SJCRH30 (cell line): ENCODE results near the gene TMIGD1. TPM values are rescaled to one million over a fixed set of nuclear protein-coding genes. Genes with fewer than 3 reads are reported as not detected.

Experiments
- DNase-seq, 2 experiments: peaks; one replicate each; pipeline ENCODE4 v3.0.0-alpha.2; 2015 to 2020
- H3K27ac ChIP-seq: fragments of 250-450 bp; sonication (Bioruptor Pico); 2 replicates; pipeline ENCODE4 v1.5.1; 2020; ENCODE audit warnings: mild to moderate bottlenecking, moderate library complexity
- H3K27me3 ChIP-seq: fragments of 250-450 bp; sonication (Bioruptor Pico); 2 replicates; pipeline ENCODE4 v1.5.1; 2020; ENCODE audit warnings: mild to moderate bottlenecking, moderate library complexity
- H3K36me3 ChIP-seq: fragments of 250-450 bp; sonication (Bioruptor Pico); 2 replicates; pipeline ENCODE4 v1.5.1; 2020; ENCODE audit warnings: mild to moderate bottlenecking, moderate library complexity
- H3K4me1 ChIP-seq: fragments of 250-450 bp; sonication (Bioruptor Pico); 2 replicates; pipeline ENCODE4 v1.5.1; 2020; ENCODE audit warnings: mild to moderate bottlenecking, moderate library complexity
- H3K4me3 ChIP-seq: fragments of 250-450 bp; sonication (Bioruptor Pico); 2 replicates; pipeline ENCODE4 v1.5.1; 2020; ENCODE audit warnings: mild to moderate bottlenecking, moderate library complexity
- H3K9me3 ChIP-seq: fragments of 250-450 bp; sonication (Bioruptor Pico); replicated peaks from 2 replicates; pipeline ENCODE4 v1.5.1; 2020; ENCODE audit warnings: mild to moderate bottlenecking, moderate library complexity
- total RNA-seq: library from RNA; depleted of rRNA; stranded (reverse); fragments of >200 nt; shearing (Covaris generic); gene quantifications from 2 replicates; pipeline ENCODE4 v1.2.3, GENCODE V29; 2014; rRNA removed

The TMIGD1 gene
- total RNA-seq: not detected in 2 replicates

GRCh38 chr17:30333503-30334360 is at the start of gene TMIGD1:
Gene TMIGD1, minus strand, starts transcription at chr17:30334057. Its CDS starts 1,924 bp downstream, at chr17:30332133.
- H3K4me3 ChIP-seq: no peak within 1 kb of the TSS
- no peaks in the 10 kb centered on the region for H3K36me3 ChIP-seq
- DNase-seq: no peak
- no peaks in the 10 kb centered on the region; the same call in 1 of the 2 replicates for H3K4me1 ChIP-seq
- no peak within 1 kb of the TSS for H3K27ac ChIP-seq
- H3K9me3 ChIP-seq: no peaks in the 10 kb centered on the region
- peaks cover 4% of the 10 kb centered on the region; the same call in 1 of the 2 replicates for H3K27me3 ChIP-seq

GRCh38 chr17:30382345-30382744 is 48.5 kb upstream of the TMIGD1 start:
- Histone ChIP-seq H3K27ac (no peak overlapping the region), H3K27me3 (no peaks in the 10 kb centered on the region), H3K9me3 (no peaks in the 10 kb centered on the region), H3K36me3 (peaks cover 10% of the 10 kb centered on the region), H3K4me1 (peaks cover 9% of the 10 kb centered on the region), H3K4me3 (no peak overlapping the region)
- no peak for DNase-seq

- H3K4me3 ChIP-seq: no peak overlapping the region
- peaks cover 16% of the 10 kb centered on the region for H3K4me1 ChIP-seq
- no peak overlapping the region for H3K27ac ChIP-seq
- H3K9me3 ChIP-seq: no peaks in the 10 kb centered on the region
- H3K36me3 ChIP-seq: peaks cover 3% of the 10 kb centered on the region
- no peak for DNase-seq
- H3K27me3 ChIP-seq: no peaks in the 10 kb centered on the region
Observed at GRCh38 chr17:30381340-30381659, 47.4 kb upstream of the TMIGD1 start.

GRCh38 chr17:30380643-30381339 is 46.9 kb upstream of the TMIGD1 start:
- Histone ChIP-seq H3K9me3 (no peaks in the 10 kb centered on the region), H3K27me3 (no peaks in the 10 kb centered on the region), H3K27ac (no peak overlapping the region), H3K4me1 (peaks cover 20% of the 10 kb centered on the region), H3K36me3 (no peaks in the 10 kb centered on the region; the same call in 1 of the 2 replicates), H3K4me3 (peak overlapping the region; percentile 79)
- no peak for DNase-seq

- Histone ChIP-seq H3K27ac (no peak overlapping the region), H3K4me1 (peaks cover 20% of the 10 kb centered on the region), H3K36me3 (no peaks in the 10 kb centered on the region), H3K9me3 (no peaks in the 10 kb centered on the region), H3K4me3 (peak overlapping the region; percentile 79), H3K27me3 (no peaks in the 10 kb centered on the region)
- DNase-seq: peak in 1 of 2 experiments; percentile 34
Observed at GRCh38 chr17:30379903-30380381, 46.1 kb upstream of the TMIGD1 start.

GRCh38 chr17:30379303-30379902 is 45.5 kb upstream of the TMIGD1 start:
- no peaks in the 10 kb centered on the region for H3K9me3 ChIP-seq
- H3K27me3 ChIP-seq: no peaks in the 10 kb centered on the region
- DNase-seq: peak; percentile 22 to 28
- H3K4me1 ChIP-seq: peaks cover 20% of the 10 kb centered on the region
- no peaks in the 10 kb centered on the region for H3K36me3 ChIP-seq
- peak overlapping the region; percentile 79 for H3K4me3 ChIP-seq
- H3K27ac ChIP-seq: peak overlapping the region; percentile 19; the same call in 1 of the 2 replicates

- H3K36me3 ChIP-seq: no peaks in the 10 kb centered on the region
- H3K27ac ChIP-seq: peak within 1 kb of the TSS; percentile 19; the same call in 1 of the 2 replicates
- DNase-seq: peak; percentile 97 to 98
- H3K27me3 ChIP-seq: no peaks in the 10 kb centered on the region
- H3K9me3 ChIP-seq: no peaks in the 10 kb centered on the region
- peaks cover 20% of the 10 kb centered on the region for H3K4me1 ChIP-seq
- H3K4me3 ChIP-seq: peak within 1 kb of the TSS; percentile 79
Observed at GRCh38 chr17:30378825-30379302, 45.0 kb upstream of the TMIGD1 start, which contains the start of gene CPD. Gene CPD, plus strand, starts transcription at chr17:30378927. Its CDS starts 54 bp downstream, at chr17:30378981.

GRCh38 chr17:30378241-30378824 is 44.5 kb upstream of the TMIGD1 start:
- no peak for DNase-seq
- Histone ChIP-seq H3K9me3 (no peaks in the 10 kb centered on the region), H3K27ac (no peak overlapping the region)

GRCh38 chr17:30377574-30378240 is 43.9 kb upstream of the TMIGD1 start:
- peak overlapping the region; percentile 79 for H3K4me3 ChIP-seq
- DNase-seq: no peak
- no peaks in the 10 kb centered on the region for H3K27me3 ChIP-seq
- H3K27ac ChIP-seq: peak overlapping the region; percentile 57; the same call in 1 of the 2 replicates
- H3K9me3 ChIP-seq: no peaks in the 10 kb centered on the region
- no peaks in the 10 kb centered on the region for H3K36me3 ChIP-seq
- H3K4me1 ChIP-seq: peaks cover 20% of the 10 kb centered on the region

More at GRCh38 chr17:30378241-30378824, 44.5 kb upstream of the TMIGD1 start:
- Histone ChIP-seq H3K27me3 (no peaks in the 10 kb centered on the region), H3K36me3 (no peaks in the 10 kb centered on the region), H3K4me1 (peaks cover 20% of the 10 kb centered on the region), H3K4me3 (peak overlapping the region; percentile 79)

- Histone ChIP-seq H3K27me3 (no peaks in the 10 kb centered on the region), H3K27ac (peak overlapping the region; percentile 57), H3K4me1 (peaks cover 20% of the 10 kb centered on the region), H3K4me3 (peak overlapping the region; percentile 53), H3K9me3 (no peaks in the 10 kb centered on the region), H3K36me3 (no peaks in the 10 kb centered on the region)
- DNase-seq: peak; percentile 79 to 88
Observed at GRCh38 chr17:30376621-30377452, 43.0 kb upstream of the TMIGD1 start.

- Histone ChIP-seq H3K27me3 (no peaks in the 10 kb centered on the region), H3K36me3 (no peaks in the 10 kb centered on the region), H3K9me3 (no peaks in the 10 kb centered on the region), H3K4me1 (peaks cover 20% of the 10 kb centered on the region), H3K27ac (no peak overlapping the region), H3K4me3 (no peak overlapping the region)
- no peak for DNase-seq
Observed at GRCh38 chr17:30375661-30376060, 41.8 kb upstream of the TMIGD1 start.

- H3K27ac ChIP-seq: no peak overlapping the region
- no peak overlapping the region for H3K4me3 ChIP-seq
- H3K36me3 ChIP-seq: no peaks in the 10 kb centered on the region
- no peak for DNase-seq
- H3K9me3 ChIP-seq: no peaks in the 10 kb centered on the region
- no peaks in the 10 kb centered on the region for H3K27me3 ChIP-seq
- H3K4me1 ChIP-seq: peaks cover 21% of the 10 kb centered on the region
Observed at GRCh38 chr17:30372755-30373154, 38.9 kb upstream of the TMIGD1 start.

GRCh38 chr17:30369995-30370394 is 36.1 kb upstream of the TMIGD1 start:
- Histone ChIP-seq H3K36me3 (no peaks in the 10 kb centered on the region), H3K27me3 (no peaks in the 10 kb centered on the region), H3K4me1 (peaks cover 7% of the 10 kb centered on the region; the same call in 1 of the 2 replicates), H3K4me3 (no peak overlapping the region), H3K9me3 (no peaks in the 10 kb centered on the region), H3K27ac (no peak overlapping the region)
- no peak for DNase-seq
